Trophoblast cell (in vitro differentiated cells and primary cell): ENCODE measurements around the gene ZFP69B.

ENCODE experiments used
- DNase-seq, 2 donors: peaks; one replicate each; pipeline ENCODE4 v3.0.0-alpha.2; 2016
- H2AFZ ChIP-seq: 2 replicates; pipeline ENCODE4 v1.6.1; 2013; ENCODE audit warnings: low read length, moderate library complexity, mild to moderate bottlenecking; ENCODE audit not compliant: insufficient read depth, poor library complexity
- H2AK5ac ChIP-seq: 2 replicates; pipeline ENCODE4 v1.6.1; 2013; ENCODE audit warnings: mild to moderate bottlenecking, low read length
- H2BK120ac ChIP-seq: 2 replicates; pipeline ENCODE4 v1.6.1; 2013; ENCODE audit warnings: low read length, mild to moderate bottlenecking, moderate library complexity; ENCODE audit not compliant: insufficient read depth, poor library complexity
- H2BK12ac ChIP-seq: 2 replicates; pipeline ENCODE4 v1.6.1; 2013; ENCODE audit warnings: mild to moderate bottlenecking, low read length, moderate library complexity
- H2BK5ac ChIP-seq: 2 replicates; pipeline ENCODE4 v1.6.1; 2013; ENCODE audit warnings: low read length, low read depth, moderate library complexity, mild to moderate bottlenecking; ENCODE audit not compliant: poor library complexity
- H3K14ac ChIP-seq: 2 replicates; pipeline ENCODE4 v1.6.1; 2013; ENCODE audit warnings: mild to moderate bottlenecking, low read length
- H3K18ac ChIP-seq: 2 replicates; pipeline ENCODE4 v1.6.1; 2013; ENCODE audit warnings: mild to moderate bottlenecking, low read length
- H3K23ac ChIP-seq: 2 replicates; pipeline ENCODE4 v1.6.1; 2013; ENCODE audit warnings: low read length
- H3K27ac ChIP-seq: 2 replicates; pipeline ENCODE4 v1.5.1; 2013; ENCODE audit warnings: low read depth, mild to moderate bottlenecking, inconsistent platforms, low read length, moderate library complexity
- H3K27me3 ChIP-seq: 2 replicates; pipeline ENCODE4 v1.6.1; 2013; ENCODE audit warnings: inconsistent platforms, mild to moderate bottlenecking, low read length, moderate library complexity; ENCODE audit not compliant: insufficient read depth
- H3K36me3 ChIP-seq, 2 experiments: 1 replicate in 1 of 2; 2 replicates in 1 of 2; pipeline ENCODE4 v1.6.1; 2013; ENCODE audit warnings: low read length in 2 of 2, mild to moderate bottlenecking in 2 of 2, moderate library complexity in 1 of 2; ENCODE audit not compliant: insufficient read depth in 2 of 2, control insufficient read depth in 1 of 2
- H3K4ac ChIP-seq: 2 replicates; pipeline ENCODE4 v1.6.1; 2013; ENCODE audit warnings: low read depth, mild to moderate bottlenecking, low read length, moderate library complexity
- H3K4me1 ChIP-seq, 2 experiments: 1 replicate in 1 of 2; 2 replicates in 1 of 2; pipeline ENCODE4 v1.6.1; 2013; ENCODE audit warnings: low read length in 2 of 2, mild to moderate bottlenecking in 2 of 2, moderate library complexity in 1 of 2; ENCODE audit not compliant: insufficient read depth in 2 of 2, control insufficient read depth in 1 of 2
- H3K4me2 ChIP-seq: 2 replicates; pipeline ENCODE4 v1.6.1; 2013; ENCODE audit warnings: inconsistent platforms, mild to moderate bottlenecking, low read length, moderate library complexity
- H3K4me3 ChIP-seq: 2 replicates; pipeline ENCODE4 v1.5.1; 2013; ENCODE audit warnings: mild to moderate bottlenecking, low read depth, low read length, inconsistent platforms
- H3K79me1 ChIP-seq: one replicate; pipeline ENCODE4 v1.6.1; 2013; ENCODE audit warnings: low read length
- H3K79me2 ChIP-seq: 2 replicates; pipeline ENCODE4 v1.6.1; 2013; ENCODE audit warnings: low read length, mild to moderate bottlenecking; ENCODE audit not compliant: control insufficient read depth, insufficient read depth, poor library complexity
- H3K9ac ChIP-seq: 2 replicates; pipeline ENCODE4 v1.6.1; 2013; ENCODE audit warnings: mild to moderate bottlenecking, low read length
- H3K9me3 ChIP-seq: 2 replicates; pipeline ENCODE4 v1.6.1; 2013; ENCODE audit warnings: low read depth, mild to moderate bottlenecking, control low read depth, inconsistent platforms, low read length; ENCODE audit not compliant: insufficient read depth
- H4K12ac ChIP-seq: 2 replicates; pipeline ENCODE4 v1.6.1; 2013; ENCODE audit warnings: low read depth, mild to moderate bottlenecking, low read length, moderate library complexity
- H4K8ac ChIP-seq: 2 replicates; pipeline ENCODE4 v1.6.1; 2013; ENCODE audit warnings: low read depth, mild to moderate bottlenecking, low read length, moderate library complexity
- H4K91ac ChIP-seq: one replicate; pipeline ENCODE4 v1.6.1; 2013; ENCODE audit warnings: low read depth, mild to moderate bottlenecking, low read length, moderate library complexity
- WGBS: extraction: QIAGEN DNeasy Blood & Tissue Kit; methylation state at CpG from one replicate; pipeline ENCODE4 v1.1.7; 2013; ENCODE audit warnings: missing lambda C conversion rate; ENCODE audit not compliant: insufficient read length, insufficient coverage; ENCODE audit errors: extremely low coverage; 5-methylcytosine and 5-hydroxymethylcytosine counted together

The ZFP69B gene

DNA sequence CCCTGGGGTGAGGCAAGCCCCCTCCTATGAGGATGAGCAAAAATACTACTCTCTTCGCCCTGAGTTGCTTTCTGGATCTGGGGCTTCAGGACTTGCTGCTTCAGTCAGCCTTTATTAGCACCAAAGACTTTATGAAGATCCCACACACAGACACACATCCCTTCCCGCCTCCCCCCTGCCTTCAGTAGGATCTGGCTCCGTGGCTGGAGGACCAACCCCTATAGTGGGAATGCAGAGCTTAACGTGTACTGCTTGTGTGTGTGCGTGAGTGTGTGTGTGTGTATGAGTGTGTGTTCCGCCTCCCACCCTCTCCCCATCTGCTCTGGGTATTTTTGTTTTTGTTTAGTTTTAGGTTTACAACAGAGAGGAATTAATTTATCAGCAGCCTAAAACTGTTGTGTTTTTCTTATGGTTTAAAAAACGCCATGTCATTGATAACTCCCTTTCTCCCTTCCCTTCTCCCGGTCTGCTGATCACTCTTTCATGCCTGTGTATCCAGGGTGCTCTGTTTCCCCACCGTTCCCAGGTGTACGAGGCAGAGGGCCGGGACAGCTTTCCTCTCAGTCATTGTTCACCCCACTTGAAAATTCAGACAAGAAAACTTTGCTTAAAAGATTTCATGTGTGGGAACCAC, 27.5 kb upstream of the ZFP69B start:
- Histone ChIP-seq H2BK5ac (no peak overlapping the region), H3K36me3 (no peaks in the 10 kb centered on the region), H3K9ac (no peak overlapping the region), H4K8ac (no peak overlapping the region), H3K4ac (no peak overlapping the region), H3K18ac (no peak overlapping the region), H2AK5ac (no peak overlapping the region), H2AFZ (no peak overlapping the region), H3K27me3 (no peaks in the 10 kb centered on the region), H3K79me1 (no peaks in the 10 kb centered on the region), H4K91ac (no peak overlapping the region), H3K4me2 (no peak overlapping the region), H3K4me3 (no peak overlapping the region), H3K14ac (no peak overlapping the region), H4K12ac (no peak overlapping the region), H3K27ac (no peak overlapping the region), H3K4me1 (no peaks in the 10 kb centered on the region), H2BK12ac (no peak overlapping the region), H3K9me3 (no peaks in the 10 kb centered on the region), H2BK120ac (no peak overlapping the region), H3K79me2 (no peaks in the 10 kb centered on the region), H3K23ac (no peak overlapping the region)
- no CpG with 5 or more reads among the region's 11 CpGs for WGBS
- no peak for DNase-seq

GRCh38 chr1:40423264-40423642, 27.0 kb upstream of the ZFP69B start:
- no peak overlapping the region for H2BK12ac ChIP-seq
- no peak overlapping the region for H2AK5ac ChIP-seq
- no peaks in the 10 kb centered on the region for H3K36me3 ChIP-seq
- no peaks in the 10 kb centered on the region for H3K27me3 ChIP-seq
- no peak overlapping the region for H3K9ac ChIP-seq
- H3K9me3 ChIP-seq: no peaks in the 10 kb centered on the region
- no peak overlapping the region for H2BK120ac ChIP-seq
- no peak overlapping the region for H2BK5ac ChIP-seq
- H4K91ac ChIP-seq: no peak overlapping the region
- no peaks in the 10 kb centered on the region for H3K79me1 ChIP-seq
- H4K12ac ChIP-seq: no peak overlapping the region
- H2AFZ ChIP-seq: no peak overlapping the region
- peak in 1 of 2 donors; percentile 15 for DNase-seq
- no CpG with 5 or more reads among the region's 4 CpGs for WGBS
- H3K79me2 ChIP-seq: no peaks in the 10 kb centered on the region
- no peak overlapping the region for H3K4me3 ChIP-seq
- no peaks in the 10 kb centered on the region for H3K4me1 ChIP-seq
- H4K8ac ChIP-seq: no peak overlapping the region
- no peak overlapping the region for H3K14ac ChIP-seq
- no peak overlapping the region for H3K23ac ChIP-seq
- H3K4me2 ChIP-seq: no peak overlapping the region
- no peak overlapping the region for H3K27ac ChIP-seq
- H3K18ac ChIP-seq: no peak overlapping the region
- H3K4ac ChIP-seq: no peak overlapping the region

GRCh38 chr1:40423951-40424618, 26.2 kb upstream of the ZFP69B start:
- H3K23ac ChIP-seq: no peak overlapping the region
- no peak overlapping the region for H2BK12ac ChIP-seq
- H3K4ac ChIP-seq: no peak overlapping the region
- no peak overlapping the region for H3K4me3 ChIP-seq
- no peaks in the 10 kb centered on the region for H3K36me3 ChIP-seq
- no peak overlapping the region for H3K14ac ChIP-seq
- no CpG with 5 or more reads among the region's 6 CpGs for WGBS
- H3K4me1 ChIP-seq: no peaks in the 10 kb centered on the region
- no peak for DNase-seq
- H3K79me1 ChIP-seq: no peaks in the 10 kb centered on the region
- no peak overlapping the region for H3K18ac ChIP-seq
- no peak overlapping the region for H2BK5ac ChIP-seq
- no peak overlapping the region for H3K4me2 ChIP-seq
- H4K91ac ChIP-seq: no peak overlapping the region
- H2BK120ac ChIP-seq: no peak overlapping the region
- H3K79me2 ChIP-seq: no peaks in the 10 kb centered on the region
- H4K12ac ChIP-seq: no peak overlapping the region
- no peaks in the 10 kb centered on the region for H3K9me3 ChIP-seq
- H2AFZ ChIP-seq: no peak overlapping the region
- H3K9ac ChIP-seq: no peak overlapping the region
- no peak overlapping the region for H3K27ac ChIP-seq
- no peak overlapping the region for H2AK5ac ChIP-seq
- H4K8ac ChIP-seq: no peak overlapping the region
- no peaks in the 10 kb centered on the region for H3K27me3 ChIP-seq

DNA sequence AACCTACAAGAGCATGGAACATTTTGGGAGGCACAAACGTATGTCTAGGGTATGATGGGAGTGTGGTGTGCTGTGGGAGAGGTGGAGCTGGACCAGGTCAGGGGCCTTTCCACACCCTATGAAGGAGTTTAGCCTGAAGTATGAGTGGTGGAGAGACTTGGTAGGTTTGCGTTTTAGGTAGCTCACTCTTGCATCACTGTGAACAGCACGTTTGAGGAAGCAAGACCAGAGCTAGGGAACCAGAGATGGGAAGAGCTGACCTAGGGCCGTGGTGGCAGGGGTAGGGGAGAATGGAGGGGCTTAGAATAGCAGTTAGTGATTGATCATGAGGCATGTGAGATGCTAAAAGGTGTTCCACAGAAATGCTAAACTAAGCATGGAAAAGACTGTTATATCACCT, 25.1 kb upstream of the ZFP69B start:
- Histone ChIP-seq H4K12ac (no peak overlapping the region), H3K18ac (no peak overlapping the region), H3K14ac (no peak overlapping the region), H3K4me2 (no peak overlapping the region), H3K9me3 (no peaks in the 10 kb centered on the region), H3K4ac (no peak overlapping the region), H2BK12ac (no peak overlapping the region), H3K27ac (no peak overlapping the region), H2AFZ (no peak overlapping the region), H3K79me1 (no peaks in the 10 kb centered on the region), H3K36me3 (no peaks in the 10 kb centered on the region), H2AK5ac (no peak overlapping the region), H4K8ac (no peak overlapping the region), H3K27me3 (no peaks in the 10 kb centered on the region), H3K4me3 (no peak overlapping the region), H3K79me2 (no peaks in the 10 kb centered on the region), H3K9ac (no peak overlapping the region), H4K91ac (no peak overlapping the region), H2BK5ac (no peak overlapping the region), H3K23ac (peak overlapping the region; percentile 21), H2BK120ac (no peak overlapping the region), H3K4me1 (no peaks in the 10 kb centered on the region)
- no CpG with 5 or more reads among the region's 4 CpGs for WGBS
- no peak for DNase-seq
